Measurements from ENCODE around the gene TTYH3. TPM values are rescaled to one million over a fixed set of nuclear protein-coding genes. Genes with fewer than 3 reads are reported as not detected.

TTYH3 gene
- total RNA-seq, 4 donors from 2014 or later, result 3.8 to 47.2 (median 25.2) TPM

GRCh38 chr7:2663960-2664359 lies 32.2 kb downstream of the TTYH3 start:
- no peaks in the 10 kb centered on the region for H3K27me3 ChIP-seq
- intact Hi-C loops (cut with DNase I; ENCODE audit: low total_unique reads), result no loop called here
- H3K36me3 ChIP-seq, result no peaks in the 10 kb centered on the region
- no peak overlapping the region for H3K27ac ChIP-seq
- TF ChIP-seq CTCF (IDR thresholded peaks at IDR 0.05) (no peak), POLR2A (IDR thresholded peaks at IDR 0.05) (no peak)
- no peak overlapping the region for H3K4me3 ChIP-seq
- no peak for DNase-seq
- no peaks in the 10 kb centered on the region for H3K4me1 ChIP-seq
- no peaks in the 10 kb centered on the region for H3K9me3 ChIP-seq

GRCh38 chr7:2665359-2665791 lies 33.6 kb downstream of the TTYH3 start:
- intact Hi-C loops (cut with DNase I; ENCODE audit: low total_unique reads), result no loop called here
- TF ChIP-seq CTCF (IDR thresholded peaks at IDR 0.05), result no peak
- TF ChIP-seq POLR2A (IDR thresholded peaks at IDR 0.05), result no peak
- no peak for DNase-seq

GRCh38 chr7:2666155-2666554 lies 34.4 kb downstream of the TTYH3 start:
- TF ChIP-seq CTCF (IDR thresholded peaks at IDR 0.05) (no peak), POLR2A (IDR thresholded peaks at IDR 0.05) (no peak)
- Histone ChIP-seq H3K27me3 (no peaks in the 10 kb centered on the region), H3K36me3 (no peaks in the 10 kb centered on the region), H3K27ac (no peak overlapping the region), H3K4me3 (no peak overlapping the region), H3K9me3 (no peaks in the 10 kb centered on the region), H3K4me1 (no peaks in the 10 kb centered on the region)
- intact Hi-C loops (cut with DNase I; ENCODE audit: low total_unique reads), result no loop called here
- no peak for DNase-seq

More at GRCh38 chr7:2665359-2665791, 33.6 kb downstream of the TTYH3 start:
- Histone ChIP-seq H3K36me3 (no peaks in the 10 kb centered on the region), H3K4me1 (no peaks in the 10 kb centered on the region), H3K9me3 (no peaks in the 10 kb centered on the region), H3K4me3 (no peak overlapping the region), H3K27me3 (no peaks in the 10 kb centered on the region), H3K27ac (no peak overlapping the region)

GRCh38 chr7:2666588-2667250 lies 34.9 kb downstream of the TTYH3 start:
- TF ChIP-seq CTCF (IDR thresholded peaks at IDR 0.05) (no peak), POLR2A (IDR thresholded peaks at IDR 0.05) (no peak)
- no peaks in the 10 kb centered on the region for H3K27me3 ChIP-seq
- no peak overlapping the region for H3K4me3 ChIP-seq
- no peaks in the 10 kb centered on the region for H3K36me3 ChIP-seq
- H3K27ac ChIP-seq, result no peak overlapping the region
- no peak for DNase-seq
- H3K4me1 ChIP-seq, result no peaks in the 10 kb centered on the region
- intact Hi-C loops (cut with DNase I; ENCODE audit: low total_unique reads), result no loop called here
- no peaks in the 10 kb centered on the region for H3K9me3 ChIP-seq

GRCh38 chr7:2667843-2668242 lies 36.1 kb downstream of the TTYH3 start:
- Histone ChIP-seq H3K4me1 (no peaks in the 10 kb centered on the region), H3K27ac (no peak overlapping the region), H3K27me3 (no peaks in the 10 kb centered on the region), H3K36me3 (no peaks in the 10 kb centered on the region), H3K4me3 (no peak overlapping the region), H3K9me3 (no peaks in the 10 kb centered on the region)
- no peak for TF ChIP-seq CTCF (IDR thresholded peaks at IDR 0.05)
- no peak for TF ChIP-seq POLR2A (IDR thresholded peaks at IDR 0.05)
- intact Hi-C loops (cut with DNase I; ENCODE audit: low total_unique reads), result no loop called here
- no peak for DNase-seq

All from uterus (tissue), 4 donors.